ENCODE data around the gene KNSTRN.

KNSTRN gene

DNA sequence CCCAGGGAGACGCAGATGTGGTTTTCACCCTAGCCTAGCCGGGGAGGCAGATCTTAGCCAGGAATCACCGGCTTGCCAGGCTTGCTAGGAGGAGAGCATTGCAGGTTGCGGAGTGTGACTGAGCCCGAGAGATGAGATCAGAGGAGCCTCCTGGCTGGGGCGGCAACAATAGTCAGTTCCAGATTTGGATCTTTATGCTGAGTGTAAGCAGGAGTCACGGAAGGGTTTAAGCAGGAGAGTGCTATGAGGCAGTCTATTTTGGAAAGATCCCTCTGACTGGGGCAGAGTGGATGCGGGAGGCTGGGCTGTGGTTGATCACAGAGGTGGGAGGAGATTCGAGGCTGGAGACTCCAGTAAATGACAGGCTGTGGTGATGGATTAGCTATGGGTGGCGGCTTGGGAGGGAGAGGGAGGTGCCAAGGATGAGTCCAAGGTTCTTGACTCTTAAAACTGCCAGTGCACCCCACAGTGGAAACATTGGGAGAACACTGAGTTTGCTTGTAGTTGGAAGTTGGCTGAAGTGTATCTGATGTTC lies 47.8 kb downstream of the KNSTRN start:
- Histone ChIP-seq H3K27ac (no peak overlapping the region), H3K9me3 (no peaks in the 10 kb centered on the region), H3K4me3 (ENCODE audit: low read depth in 1 of 2, low read length in 1 of 2) (no peak overlapping the region), H3K36me3 (no peaks in the 10 kb centered on the region), H3K4me1 (ENCODE audit: control insufficient read depth in 1 of 2, insufficient read depth in 1 of 2, low read depth in 1 of 2, low read length in 1 of 2) (no peaks in the 10 kb centered on the region), H3K27me3 (peaks cover 44% of the 10 kb centered on the region)
- TF ChIP-seq, protein P1, sequence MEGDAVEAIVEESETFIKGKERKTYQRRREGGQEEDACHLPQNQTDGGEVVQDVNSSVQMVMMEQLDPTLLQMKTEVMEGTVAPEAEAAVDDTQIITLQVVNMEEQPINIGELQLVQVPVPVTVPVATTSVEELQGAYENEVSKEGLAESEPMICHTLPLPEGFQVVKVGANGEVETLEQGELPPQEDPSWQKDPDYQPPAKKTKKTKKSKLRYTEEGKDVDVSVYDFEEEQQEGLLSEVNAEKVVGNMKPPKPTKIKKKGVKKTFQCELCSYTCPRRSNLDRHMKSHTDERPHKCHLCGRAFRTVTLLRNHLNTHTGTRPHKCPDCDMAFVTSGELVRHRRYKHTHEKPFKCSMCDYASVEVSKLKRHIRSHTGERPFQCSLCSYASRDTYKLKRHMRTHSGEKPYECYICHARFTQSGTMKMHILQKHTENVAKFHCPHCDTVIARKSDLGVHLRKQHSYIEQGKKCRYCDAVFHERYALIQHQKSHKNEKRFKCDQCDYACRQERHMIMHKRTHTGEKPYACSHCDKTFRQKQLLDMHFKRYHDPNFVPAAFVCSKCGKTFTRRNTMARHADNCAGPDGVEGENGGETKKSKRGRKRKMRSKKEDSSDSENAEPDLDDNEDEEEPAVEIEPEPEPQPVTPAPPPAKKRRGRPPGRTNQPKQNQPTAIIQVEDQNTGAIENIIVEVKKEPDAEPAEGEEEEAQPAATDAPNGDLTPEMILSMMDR (IDR thresholded peaks at IDR 0.05), result no peak

DNA sequence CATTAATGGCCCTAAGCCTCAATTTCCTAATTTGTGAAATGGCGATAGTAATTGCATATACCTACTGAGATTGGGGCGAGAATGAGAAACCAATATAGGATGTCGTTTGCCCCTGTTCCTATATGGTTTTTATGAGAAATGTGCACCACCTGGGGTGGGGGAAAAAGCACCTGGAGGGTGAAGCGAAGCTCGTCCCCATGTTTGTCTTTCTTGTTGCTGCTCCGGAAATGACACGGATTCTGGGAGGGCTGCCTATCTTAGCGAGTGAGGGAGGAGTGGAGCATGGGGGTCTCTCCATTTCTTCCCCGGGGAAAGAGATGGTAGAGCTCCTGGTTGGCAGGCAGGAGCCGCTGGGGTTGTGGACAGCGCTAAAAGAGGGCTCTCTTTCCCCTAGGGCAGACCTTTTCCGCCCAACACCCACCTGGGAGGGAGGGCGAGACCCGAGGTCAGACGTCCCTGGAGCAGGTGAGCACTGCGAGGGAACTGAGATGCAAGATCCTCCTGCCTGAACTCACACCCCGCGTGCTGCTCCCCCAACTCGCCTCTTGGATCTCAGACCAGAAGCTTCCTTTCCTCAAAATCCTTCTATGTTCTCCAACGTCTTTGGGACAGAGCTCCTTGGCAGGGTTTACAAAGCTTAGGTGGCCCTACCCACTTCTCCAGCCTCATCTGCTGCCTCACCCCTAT lies 52.6 kb downstream of the KNSTRN start:
- H3K27ac ChIP-seq, result no peak overlapping the region
- H3K4me3 ChIP-seq (ENCODE audit: low read depth in 1 of 2, low read length in 1 of 2), result no peak overlapping the region
- H3K27me3 ChIP-seq, result peaks cover 81% of the 10 kb centered on the region
- peaks cover 11 to 25% of the 10 kb centered on the region in 2 experiments for H3K4me1 ChIP-seq (ENCODE audit: control insufficient read depth in 1 of 2, insufficient read depth in 1 of 2, low read depth in 1 of 2, low read length in 1 of 2)
- H3K36me3 ChIP-seq, result no peaks in the 10 kb centered on the region
- H3K9me3 ChIP-seq, result no peaks in the 10 kb centered on the region
- TF ChIP-seq, protein P1 (IDR thresholded peaks at IDR 0.05), result no peak

DNA sequence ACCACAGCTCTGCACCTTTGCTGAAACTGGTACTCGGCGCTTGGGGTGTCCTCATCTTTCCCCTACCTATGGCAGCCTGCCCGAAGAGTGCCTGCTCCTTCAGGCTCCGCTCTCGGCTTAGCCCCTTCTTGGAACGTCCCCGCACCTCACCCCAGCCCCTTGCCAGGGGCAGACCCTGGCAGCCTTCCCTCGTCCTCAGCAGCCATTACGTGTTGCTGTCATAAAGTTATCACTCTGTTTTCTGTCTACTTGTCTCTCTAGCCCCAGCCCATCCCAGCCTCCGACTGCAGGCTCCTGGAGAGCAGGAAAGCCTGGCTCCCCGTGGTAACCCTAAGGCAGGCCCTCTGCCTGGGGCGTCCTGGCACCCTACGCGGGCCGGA lies 53.2 kb downstream of the KNSTRN start:
- no peak overlapping the region for H3K4me3 ChIP-seq (ENCODE audit: low read depth in 1 of 2, low read length in 1 of 2)
- peaks cover 84% of the 10 kb centered on the region for H3K27me3 ChIP-seq
- H3K36me3 ChIP-seq, result no peaks in the 10 kb centered on the region
- TF ChIP-seq, protein P1 (IDR thresholded peaks at IDR 0.05), result no peak
- no peak overlapping the region for H3K27ac ChIP-seq
- no peaks in the 10 kb centered on the region for H3K9me3 ChIP-seq
- peaks cover 14 to 30% of the 10 kb centered on the region in 2 experiments for H3K4me1 ChIP-seq (ENCODE audit: control insufficient read depth in 1 of 2, insufficient read depth in 1 of 2, low read depth in 1 of 2, low read length in 1 of 2)

DNA sequence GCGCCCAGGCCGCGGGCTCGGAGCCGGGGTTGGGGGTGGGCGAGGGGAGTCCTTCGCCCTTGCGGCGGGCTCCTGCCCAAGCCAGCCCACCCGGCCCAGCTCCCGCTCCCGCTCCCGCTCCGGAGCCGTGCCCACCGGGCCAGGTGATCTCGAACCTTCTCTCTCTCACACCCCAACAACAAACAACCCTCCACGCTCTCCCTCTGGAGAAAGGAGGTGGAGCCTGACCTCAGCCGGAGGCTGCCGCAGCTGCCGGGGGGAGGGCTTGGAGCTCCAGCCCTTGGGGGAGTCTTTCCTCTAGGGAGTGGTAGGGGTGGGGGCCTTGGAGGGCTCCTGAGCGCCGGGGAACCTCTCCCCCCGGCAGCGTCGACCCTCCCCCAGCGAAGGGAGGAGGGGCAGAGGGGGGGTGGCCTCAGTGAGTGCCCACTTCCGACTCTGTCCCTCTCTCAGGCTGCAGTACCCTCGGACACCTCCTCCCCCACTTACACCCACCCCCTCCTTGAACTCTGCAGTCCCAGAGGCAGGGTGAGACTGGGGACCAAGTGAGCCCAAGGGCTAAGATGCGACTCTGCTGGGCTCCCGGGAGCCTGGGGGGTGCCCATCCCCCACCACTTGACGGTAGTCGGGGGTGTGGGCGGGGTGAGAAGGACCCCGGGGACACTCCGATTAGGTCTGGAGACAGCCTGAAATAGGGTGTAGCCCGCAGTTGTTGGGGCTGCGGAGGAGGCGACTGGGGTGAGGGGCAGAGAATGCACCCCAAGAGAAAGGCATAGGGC lies 53.8 kb downstream of the KNSTRN start:
- no peak overlapping the region for H3K4me3 ChIP-seq (ENCODE audit: low read depth in 1 of 2, low read length in 1 of 2)
- H3K9me3 ChIP-seq, result no peaks in the 10 kb centered on the region
- TF ChIP-seq, protein P1 (IDR thresholded peaks at IDR 0.05), result no peak
- no peak overlapping the region for H3K27ac ChIP-seq
- H3K36me3 ChIP-seq, result no peaks in the 10 kb centered on the region
- peaks cover 14 to 30% of the 10 kb centered on the region in 2 experiments for H3K4me1 ChIP-seq (ENCODE audit: control insufficient read depth in 1 of 2, insufficient read depth in 1 of 2, low read depth in 1 of 2, low read length in 1 of 2)
- peaks cover 88% of the 10 kb centered on the region for H3K27me3 ChIP-seq

DNA sequence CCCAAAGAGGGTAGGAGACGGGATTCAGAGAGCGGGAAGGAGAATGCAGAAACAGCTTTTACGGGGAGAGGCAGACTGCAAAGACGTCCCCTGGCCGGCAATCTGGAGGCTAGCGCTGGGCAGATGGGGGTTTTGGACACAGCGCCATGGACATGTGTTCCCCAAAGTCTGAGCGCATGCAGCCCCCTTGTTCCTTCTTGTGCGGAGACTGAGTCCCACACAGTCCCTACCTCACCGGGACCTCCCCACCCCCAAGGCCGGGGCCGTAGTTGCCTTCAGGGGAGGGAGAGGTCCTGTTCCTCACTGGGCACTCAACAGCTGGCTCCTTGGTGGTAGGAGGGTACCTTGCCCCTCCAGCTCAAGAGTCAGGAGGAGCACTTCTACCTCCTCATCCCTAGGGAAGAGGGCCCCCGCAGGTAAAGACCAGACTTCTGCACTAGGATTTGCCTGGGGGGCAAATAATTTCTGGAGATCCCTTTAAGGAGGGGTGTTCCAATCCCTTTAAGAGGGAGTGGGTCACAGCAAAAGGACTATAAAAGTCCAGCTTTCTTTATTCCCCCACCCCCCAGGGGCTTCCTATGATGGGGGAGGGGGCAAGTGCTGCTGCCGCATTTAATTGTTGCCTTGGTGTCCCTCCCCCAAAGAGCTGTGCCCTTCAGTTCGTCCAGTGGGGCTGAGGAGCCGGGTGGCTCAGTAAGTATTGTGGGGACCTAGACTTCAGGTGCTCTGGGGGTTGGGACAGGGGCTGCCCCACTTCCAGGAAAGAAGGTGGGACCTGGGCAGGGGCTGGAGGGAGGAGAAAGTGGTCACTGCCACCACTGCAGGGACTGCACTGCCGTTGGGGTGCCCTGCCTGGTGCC lies 54.6 kb downstream of the KNSTRN start:
- H3K4me1 ChIP-seq (ENCODE audit: control insufficient read depth in 1 of 2, insufficient read depth in 1 of 2, low read depth in 1 of 2, low read length in 1 of 2), result peaks cover 14 to 36% of the 10 kb centered on the region in 2 experiments
- H3K4me3 ChIP-seq (ENCODE audit: low read depth in 1 of 2, low read length in 1 of 2), result no peak overlapping the region
- H3K27me3 ChIP-seq, result peaks cover 96% of the 10 kb centered on the region
- no peaks in the 10 kb centered on the region for H3K9me3 ChIP-seq
- TF ChIP-seq, protein P1 (IDR thresholded peaks at IDR 0.05), result no peak
- H3K27ac ChIP-seq, result no peak overlapping the region
- H3K36me3 ChIP-seq, result no peaks in the 10 kb centered on the region

Data from neutrophil (primary cell).